ENCODE data around the gene COQ9.

COQ9 gene

DNA sequence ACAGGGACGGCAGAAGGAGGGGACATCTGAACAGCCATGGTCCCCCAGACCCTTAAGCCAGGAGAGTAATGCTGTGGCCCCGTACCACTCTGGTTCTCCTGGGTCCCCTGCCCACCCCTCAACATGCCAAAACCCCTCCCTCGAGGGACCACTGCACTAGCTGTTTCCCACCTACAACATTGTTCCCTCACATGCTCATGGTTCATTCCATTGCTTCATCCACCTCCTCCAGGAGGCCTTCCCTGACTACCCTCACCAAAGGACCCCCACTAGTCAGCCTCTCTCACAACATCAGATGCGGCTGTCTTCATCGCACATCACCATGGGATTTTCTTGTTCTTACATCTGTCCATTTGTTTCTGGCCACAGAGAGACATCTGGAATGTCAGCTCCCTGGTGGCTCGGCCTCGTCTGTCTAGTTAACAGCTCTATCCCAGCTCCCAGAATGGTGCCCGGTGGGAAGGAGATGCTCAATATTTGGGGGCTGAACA lies 37.3 kb downstream of the COQ9 start:
- TF ChIP-seq, protein P1, sequence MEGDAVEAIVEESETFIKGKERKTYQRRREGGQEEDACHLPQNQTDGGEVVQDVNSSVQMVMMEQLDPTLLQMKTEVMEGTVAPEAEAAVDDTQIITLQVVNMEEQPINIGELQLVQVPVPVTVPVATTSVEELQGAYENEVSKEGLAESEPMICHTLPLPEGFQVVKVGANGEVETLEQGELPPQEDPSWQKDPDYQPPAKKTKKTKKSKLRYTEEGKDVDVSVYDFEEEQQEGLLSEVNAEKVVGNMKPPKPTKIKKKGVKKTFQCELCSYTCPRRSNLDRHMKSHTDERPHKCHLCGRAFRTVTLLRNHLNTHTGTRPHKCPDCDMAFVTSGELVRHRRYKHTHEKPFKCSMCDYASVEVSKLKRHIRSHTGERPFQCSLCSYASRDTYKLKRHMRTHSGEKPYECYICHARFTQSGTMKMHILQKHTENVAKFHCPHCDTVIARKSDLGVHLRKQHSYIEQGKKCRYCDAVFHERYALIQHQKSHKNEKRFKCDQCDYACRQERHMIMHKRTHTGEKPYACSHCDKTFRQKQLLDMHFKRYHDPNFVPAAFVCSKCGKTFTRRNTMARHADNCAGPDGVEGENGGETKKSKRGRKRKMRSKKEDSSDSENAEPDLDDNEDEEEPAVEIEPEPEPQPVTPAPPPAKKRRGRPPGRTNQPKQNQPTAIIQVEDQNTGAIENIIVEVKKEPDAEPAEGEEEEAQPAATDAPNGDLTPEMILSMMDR (IDR thresholded peaks at IDR 0.05; ENCODE audit: low read depth, low read length) = no peak
- no peak for DNase-seq (ENCODE audit: low read depth in 2 of 2)

DNA sequence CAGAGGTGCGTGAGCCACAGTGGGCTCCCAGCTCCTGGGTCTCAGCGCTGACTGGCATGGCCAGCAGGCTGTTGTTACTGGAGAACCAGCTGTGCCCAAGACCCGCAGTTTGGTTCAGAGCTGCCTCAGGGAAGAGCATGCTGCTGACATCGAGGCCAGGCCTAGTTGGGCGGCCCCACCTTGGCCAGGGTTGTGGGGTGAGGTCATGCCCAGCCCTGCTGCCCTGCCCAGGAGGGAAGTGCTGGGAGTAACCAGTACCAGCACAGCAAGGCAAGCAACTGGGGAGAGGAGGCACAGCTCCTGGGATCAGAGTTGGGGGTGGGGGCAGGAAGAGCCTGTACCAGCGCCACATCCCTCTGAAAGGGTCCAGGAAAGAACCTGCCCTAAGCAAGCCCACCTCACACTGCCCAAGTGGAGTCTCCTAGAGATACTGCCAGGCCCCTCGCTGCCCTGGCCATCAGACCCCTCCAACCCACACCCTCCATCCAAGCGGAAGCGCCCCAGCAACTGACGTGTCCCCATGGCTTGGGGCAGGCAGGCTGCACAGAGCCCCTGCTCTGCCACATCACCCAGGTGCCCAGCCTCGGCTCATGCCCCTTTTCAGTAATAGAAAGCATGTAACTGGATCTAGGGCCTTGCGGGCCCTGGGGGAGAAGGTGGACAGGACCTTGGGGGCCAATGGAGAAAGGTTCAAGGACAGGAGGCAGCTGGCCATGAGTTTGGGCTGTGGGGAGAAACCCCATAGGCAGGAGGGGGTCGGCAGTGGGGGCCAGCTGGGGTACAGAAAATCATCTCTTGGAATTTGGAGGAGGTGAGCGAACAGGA lies 38.0 kb downstream of the COQ9 start:
- TF ChIP-seq, protein P1 (IDR thresholded peaks at IDR 0.05; ENCODE audit: low read depth, low read length) = no peak
- DNase-seq (ENCODE audit: low read depth in 2 of 2) = no peak
- H3K4me3 ChIP-seq (replicated peaks in 1 of 2; ENCODE audit: low read depth in 2 of 2, low read length in 2 of 2) = peak overlapping the region; percentile 78 to 91

More for the DNA sequence above, 37.3 kb downstream of the COQ9 start:
- H3K4me3 ChIP-seq (replicated peaks in 1 of 2; ENCODE audit: low read depth in 2 of 2, low read length in 2 of 2) = no peak overlapping the region

DNA sequence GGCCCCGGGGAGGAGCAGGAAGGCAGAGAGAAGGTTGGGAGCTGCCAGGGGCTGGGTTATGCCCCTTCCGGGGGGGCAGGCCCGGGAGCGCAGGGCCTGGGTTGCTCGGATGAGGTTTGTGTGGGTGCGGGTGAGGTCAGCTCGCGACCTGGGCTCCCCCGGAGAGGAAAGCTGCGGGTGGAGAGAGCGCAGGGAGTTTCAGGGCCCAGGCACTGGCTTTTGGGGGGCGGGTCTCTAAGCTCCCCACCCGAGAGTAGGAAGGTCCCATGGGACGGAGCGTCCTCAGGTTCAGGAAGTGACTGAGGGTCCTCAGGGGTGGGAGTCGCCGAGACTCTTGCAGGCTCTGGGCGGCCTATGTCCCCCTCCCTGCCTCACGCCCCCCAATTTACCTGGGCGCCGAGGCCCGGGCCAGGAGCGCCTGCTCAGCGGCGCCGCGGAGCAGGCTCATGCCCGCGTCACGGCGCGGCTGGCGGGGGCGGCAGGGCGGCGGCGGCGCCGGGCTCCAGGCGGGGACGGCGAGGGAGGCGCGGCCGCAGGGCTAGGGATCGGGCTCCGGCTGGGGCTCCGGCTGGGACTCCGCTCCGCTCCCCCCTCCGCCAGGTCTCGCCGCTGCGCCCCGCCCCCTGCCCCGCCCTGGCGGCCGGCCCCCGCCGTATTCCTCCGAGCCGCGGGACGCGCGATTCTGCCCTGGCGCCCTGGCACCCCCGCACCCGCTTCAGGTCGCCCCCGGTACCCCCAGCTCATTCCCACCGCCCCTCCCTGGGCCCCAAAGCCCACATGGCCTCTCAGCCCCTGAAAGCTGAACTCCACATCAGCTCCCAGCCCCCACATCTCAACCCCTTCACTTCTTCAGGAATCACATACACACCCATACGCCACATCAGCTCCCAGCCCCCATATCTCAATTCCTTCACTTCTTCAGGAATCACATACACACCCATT lies 38.9 kb downstream of the COQ9 start, which contains the start of gene DOK4:
Gene DOK4, minus strand, starts transcription at position 578 of the 942 bp plus-strand sequence. CDS start 6,986 bp downstream, outside the sequence.
- DNase-seq (ENCODE audit: low read depth in 2 of 2) = peak; percentile 54 to 73
- TF ChIP-seq, protein P1 (IDR thresholded peaks at IDR 0.05; ENCODE audit: low read depth, low read length) = no peak
- H3K4me3 ChIP-seq (replicated peaks in 1 of 2; ENCODE audit: low read depth in 2 of 2, low read length in 2 of 2) = peak within 1 kb of the TSS; percentile 78 to 91

DNA sequence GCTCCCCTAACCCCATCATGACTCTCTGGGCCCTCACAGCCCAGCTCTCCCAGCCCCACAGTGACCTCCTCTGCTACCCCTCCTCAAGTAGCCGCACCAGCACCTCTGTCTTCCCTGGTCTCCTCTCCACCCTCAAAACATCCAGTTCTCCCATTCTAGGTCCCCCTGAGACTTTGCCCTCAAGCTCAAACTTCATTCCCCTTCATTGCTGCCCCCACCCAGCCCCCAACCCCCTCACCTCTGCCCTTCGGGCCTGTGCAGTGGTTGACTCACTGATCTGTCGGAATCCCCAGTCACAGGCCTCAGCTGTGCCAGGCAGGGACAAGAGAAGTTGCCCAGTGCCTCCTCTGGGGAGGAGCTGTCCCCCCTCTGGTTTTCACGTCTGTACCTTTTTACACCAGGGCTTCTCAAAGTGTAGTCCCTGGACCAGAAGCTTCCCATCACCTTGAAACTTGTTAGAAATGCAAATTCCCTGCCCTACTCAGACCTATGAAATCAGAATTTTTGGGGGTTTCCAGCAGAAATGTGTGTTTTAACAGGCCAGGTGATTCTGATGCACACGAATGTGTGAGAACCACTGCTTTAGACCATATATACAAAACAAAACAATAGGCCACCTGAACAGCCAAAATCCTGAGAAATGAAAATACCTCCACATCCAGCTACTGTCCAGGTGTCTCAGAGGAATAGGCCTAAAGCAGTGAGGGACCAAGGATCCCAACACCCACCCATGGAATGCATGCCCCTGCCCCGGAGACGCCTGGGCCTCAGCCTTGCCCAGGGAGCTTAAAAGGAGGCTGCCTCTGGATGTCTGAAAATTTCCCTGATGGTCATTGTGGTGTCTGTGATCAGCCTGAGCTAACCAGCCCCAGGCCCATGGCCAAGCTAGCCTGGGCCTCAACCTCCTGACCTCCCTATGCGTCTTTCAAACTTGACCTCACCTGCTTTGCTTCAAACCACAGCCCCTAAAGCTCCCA lies 39.9 kb downstream of the COQ9 start:
- no peak for DNase-seq (ENCODE audit: low read depth in 2 of 2)
- peak overlapping the region; percentile 37 to 78 for H3K4me3 ChIP-seq (replicated peaks in 1 of 2; ENCODE audit: low read depth in 2 of 2, low read length in 2 of 2)
- TF ChIP-seq, protein P1 (IDR thresholded peaks at IDR 0.05; ENCODE audit: low read depth, low read length) = no peak

DNA sequence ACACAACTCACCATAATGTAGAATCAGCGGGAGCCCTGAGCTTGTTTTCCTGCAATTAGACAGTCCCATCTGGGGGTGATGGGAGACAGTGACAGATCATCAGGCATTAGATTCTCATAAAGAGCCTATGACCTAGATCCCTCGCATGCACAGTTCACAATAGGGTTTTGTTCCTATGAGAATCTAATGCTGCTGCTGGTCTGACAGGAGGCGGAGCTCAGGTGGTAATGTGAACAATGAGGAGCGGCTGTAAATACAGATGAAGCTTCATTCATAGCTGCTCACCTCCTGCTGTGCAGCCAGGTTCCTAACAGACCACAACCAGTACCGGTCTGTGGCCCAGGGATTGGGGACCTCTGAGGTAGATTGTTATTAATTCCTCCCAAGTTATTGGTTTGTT lies 42.0 kb downstream of the COQ9 start:
- TF ChIP-seq, protein P1 (IDR thresholded peaks at IDR 0.05; ENCODE audit: low read depth, low read length) = no peak
- no peak overlapping the region for H3K4me3 ChIP-seq (replicated peaks in 1 of 2; ENCODE audit: low read depth in 2 of 2, low read length in 2 of 2)
- no peak for DNase-seq (ENCODE audit: low read depth in 2 of 2)

All from cardiac fibroblast (primary cell).